Stimulated activated CD8-positive, alpha-beta memory T cell treated with anti-CD3 and anti-CD28 coated beads, Interleukin-7, amount 100 ng/mL, for 4 hours (primary cell): ENCODE measurements around the gene PLCB4.

Experiments used
- DNase-seq, 2 donors: peaks; one replicate each; pipeline ENCODE4 v3.0.0-alpha.2; 2020; ENCODE audit warnings: low read depth in 2 of 2

PLCB4 gene

GRCh38 chr20:9402546-9402945 lies 333.7 kb downstream of the PLCB4 start:
- no peak for DNase-seq

DNA sequence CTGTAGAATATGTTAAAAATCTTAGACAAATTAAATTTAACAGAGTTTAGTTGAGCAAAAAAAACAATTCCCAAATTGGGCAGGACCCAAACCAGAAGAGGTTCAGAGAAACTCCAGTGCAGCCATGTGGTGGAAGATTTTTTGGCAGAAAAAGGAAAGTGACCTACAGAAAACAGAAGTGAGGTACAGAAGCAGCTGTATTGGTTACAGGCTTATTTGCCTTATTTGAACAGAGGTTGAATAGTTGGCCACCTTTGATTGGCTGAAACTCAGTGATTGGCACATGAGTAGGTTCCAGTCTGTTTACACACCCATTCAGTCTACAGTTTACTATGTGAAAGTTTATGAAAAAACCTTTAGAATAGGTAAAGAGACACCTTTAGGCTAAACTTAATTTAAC lies 334.6 kb downstream of the PLCB4 start:
- no peak for DNase-seq

GRCh38 chr20:9407805-9408421 lies 339.0 kb downstream of the PLCB4 start:
- no peak for DNase-seq

GRCh38 chr20:9408422-9409300 lies 339.8 kb downstream of the PLCB4 start:
- DNase-seq = no peak

DNA sequence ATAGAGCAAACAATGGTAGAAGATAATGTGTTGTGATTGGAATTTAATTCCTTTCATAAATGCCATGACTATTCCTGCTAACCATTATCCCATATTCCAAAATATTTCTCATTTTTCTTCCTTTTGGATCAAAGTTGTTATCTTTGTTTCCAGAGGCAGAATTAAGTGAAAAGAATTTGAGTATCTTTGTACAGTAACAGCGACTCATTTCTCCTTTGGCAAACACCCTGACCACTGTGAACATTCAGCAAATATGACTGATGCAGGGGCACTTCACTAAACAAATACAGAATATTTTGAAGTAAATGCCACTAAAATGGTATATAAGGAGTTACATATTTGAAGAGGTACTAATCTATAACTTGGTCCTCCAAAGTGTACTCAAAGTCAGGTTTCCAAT lies 340.5 kb downstream of the PLCB4 start:
- DNase-seq = no peak

- DNase-seq = no peak
Observed at GRCh38 chr20:9409981-9410380, 341.1 kb downstream of the PLCB4 start.

DNA sequence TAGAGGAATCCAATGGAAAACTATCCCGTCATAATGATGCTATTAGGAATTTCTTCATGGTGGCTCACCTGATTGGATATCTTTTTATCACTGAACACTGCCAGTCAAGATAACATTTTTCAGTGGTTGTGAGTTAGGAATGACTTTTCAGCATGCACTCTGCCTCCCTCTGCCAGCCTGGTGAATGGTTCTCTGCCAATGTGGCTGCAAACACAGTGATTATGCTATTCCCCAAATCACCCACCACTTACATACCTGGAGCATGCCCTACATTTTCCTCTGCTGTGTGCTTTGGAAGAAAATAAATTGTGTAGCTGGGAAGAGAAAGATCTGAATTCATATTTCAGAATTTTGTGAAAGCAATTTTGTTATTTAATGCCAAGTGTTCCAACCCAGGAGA lies 342.9 kb downstream of the PLCB4 start:
- DNase-seq = no peak

GRCh38 chr20:9412309-9412708 lies 343.4 kb downstream of the PLCB4 start:
- DNase-seq = no peak

GRCh38 chr20:9413001-9413400 lies 344.1 kb downstream of the PLCB4 start:
- no peak for DNase-seq

DNA sequence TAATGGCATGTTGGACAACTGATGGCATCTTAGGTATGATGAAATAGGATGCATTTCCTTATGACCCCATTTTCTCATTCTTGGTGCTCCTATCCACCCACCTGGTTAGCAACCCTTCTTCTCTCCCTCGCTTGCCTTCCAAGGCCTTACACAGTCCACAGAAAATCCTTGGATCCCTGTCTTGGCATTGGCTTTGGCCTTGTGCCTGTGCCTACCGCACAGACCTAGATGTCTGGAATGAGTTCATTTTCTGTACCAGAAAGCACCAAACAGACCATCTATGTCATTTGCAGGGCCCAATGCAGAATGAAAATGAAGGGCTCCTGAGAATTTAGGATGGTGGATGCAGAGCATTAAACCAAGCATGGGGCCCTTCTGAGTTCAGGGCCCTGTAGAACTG lies 346.5 kb downstream of the PLCB4 start:
- no peak for DNase-seq

- DNase-seq = no peak
Observed at GRCh38 chr20:9416421-9416820, 347.5 kb downstream of the PLCB4 start.

- no peak for DNase-seq
Observed at GRCh38 chr20:9417665-9418064, 348.8 kb downstream of the PLCB4 start.

DNA sequence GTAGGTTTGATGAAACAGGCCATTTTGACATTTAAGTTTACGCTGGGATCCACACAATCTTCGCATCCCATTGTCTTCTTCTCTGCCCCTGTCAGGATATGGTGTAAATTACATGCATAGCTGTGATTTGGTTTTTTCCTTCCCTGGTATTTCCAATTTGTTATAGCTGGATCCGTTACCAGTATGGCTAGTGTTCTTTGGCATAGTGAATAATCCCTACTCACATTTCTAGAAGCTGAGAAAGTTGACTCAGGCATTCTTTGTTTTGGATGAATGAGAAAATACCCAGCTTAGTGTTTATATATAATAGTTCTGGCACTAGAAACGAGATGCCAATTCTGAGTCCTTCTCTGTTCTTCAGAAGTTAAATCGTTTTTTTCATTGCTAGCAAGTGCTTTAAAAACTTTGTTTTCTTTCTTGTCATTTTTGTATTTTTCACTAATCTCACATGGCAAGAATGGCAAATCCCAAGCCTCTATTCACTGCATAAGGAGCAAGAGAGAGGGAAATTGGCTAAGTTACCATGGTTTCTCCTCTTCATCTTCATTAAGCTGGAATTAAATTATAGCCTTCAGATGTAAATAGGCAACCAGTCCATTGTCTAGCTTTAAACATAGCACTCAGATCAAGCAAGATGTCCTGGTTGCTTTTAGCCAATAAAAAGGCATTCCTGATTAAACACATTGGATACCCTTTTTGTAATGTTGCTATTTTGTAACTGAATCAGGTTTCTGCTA lies 353.6 kb downstream of the PLCB4 start:
- DNase-seq = no peak

GRCh38 chr20:9424551-9424950 lies 355.7 kb downstream of the PLCB4 start:
- no peak for DNase-seq

DNA sequence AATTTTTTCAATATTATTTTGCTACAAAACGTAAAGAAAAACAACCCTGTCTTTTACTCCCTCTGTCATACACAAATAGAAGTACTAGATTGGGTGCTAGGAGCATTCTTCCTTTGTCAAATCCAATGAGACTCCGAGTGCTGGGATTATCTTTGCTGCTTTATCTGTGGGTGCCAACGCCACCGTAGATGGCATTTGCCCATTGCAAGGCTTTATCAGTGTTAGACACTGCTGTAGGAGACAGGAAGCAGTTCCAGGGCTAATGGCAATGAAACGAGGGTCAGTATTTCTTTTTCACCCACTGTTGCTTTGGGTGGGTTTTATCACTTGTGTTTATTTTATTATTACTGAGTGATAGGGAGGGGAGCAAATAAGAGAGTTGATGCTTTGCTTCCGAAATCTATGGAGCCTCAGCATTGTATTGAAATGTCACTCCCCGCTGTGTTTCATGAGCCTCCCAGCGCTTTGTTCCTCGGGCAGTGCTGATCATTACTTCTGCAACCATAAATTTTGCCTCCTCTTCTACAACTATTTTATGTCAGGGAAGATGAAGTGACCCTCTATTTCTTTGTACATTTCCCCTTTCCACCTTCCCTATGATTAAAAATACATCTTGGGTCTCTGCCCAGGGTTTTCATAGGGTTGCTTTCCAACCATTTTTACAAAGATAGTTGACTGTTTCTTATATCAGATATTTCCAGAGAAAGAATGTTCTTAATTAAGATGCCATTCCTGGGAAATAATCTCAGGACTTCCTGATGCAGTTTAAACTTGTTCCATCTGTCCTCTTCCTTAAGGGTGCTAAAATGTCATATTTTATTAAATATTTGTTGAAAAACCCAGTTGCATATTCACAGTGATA lies 358.8 kb downstream of the PLCB4 start:
- DNase-seq = no peak

GRCh38 chr20:9428292-9428607 lies 359.4 kb downstream of the PLCB4 start:
- no peak for DNase-seq

GRCh38 chr20:9439806-9440205 lies 370.9 kb downstream of the PLCB4 start:
- no peak for DNase-seq

DNA sequence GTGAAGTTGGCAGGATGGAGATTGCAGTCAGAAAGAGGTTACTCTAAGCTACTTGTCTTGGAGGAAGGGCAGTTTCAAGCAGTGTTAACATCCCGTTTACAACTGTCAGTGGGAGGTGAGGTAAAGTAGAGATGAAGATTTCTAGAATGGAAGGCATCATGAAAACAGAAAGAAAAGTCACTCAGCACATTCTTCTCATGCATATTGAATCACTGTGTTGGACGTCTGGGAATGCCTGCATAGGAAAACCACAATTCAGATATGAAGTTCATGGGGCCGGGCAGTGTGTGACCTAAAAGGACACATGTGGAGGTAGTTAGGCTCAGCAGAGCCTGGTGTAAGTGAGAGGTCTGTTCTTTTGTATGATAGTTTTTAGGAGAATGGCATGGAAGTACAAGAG lies 372.0 kb downstream of the PLCB4 start:
- DNase-seq = no peak

GRCh38 chr20:9441948-9442347 lies 373.1 kb downstream of the PLCB4 start:
- no peak for DNase-seq

GRCh38 chr20:9442858-9443257 lies 374.0 kb downstream of the PLCB4 start:
- no peak for DNase-seq

- no peak for DNase-seq
Observed at GRCh38 chr20:9444921-9445320, 376.0 kb downstream of the PLCB4 start.

DNA sequence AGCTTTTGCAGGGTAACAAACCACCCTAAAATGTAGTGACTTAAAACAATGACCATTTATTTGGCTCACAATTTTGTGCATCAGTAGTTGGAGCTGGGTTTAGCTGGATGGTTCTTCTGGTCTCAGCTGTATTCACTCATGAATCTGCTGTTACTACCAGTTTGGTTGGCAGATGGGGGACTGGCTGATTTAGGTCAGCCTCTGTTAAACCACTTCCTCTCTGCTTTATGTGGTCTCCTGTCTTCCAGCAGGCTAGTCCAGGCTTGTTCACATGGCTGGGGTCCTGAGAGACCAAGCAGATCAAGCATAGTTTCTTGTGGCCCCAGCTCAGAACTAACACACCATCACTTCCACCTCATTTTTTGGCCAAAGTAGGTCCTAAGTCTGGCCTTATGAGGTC lies 378.3 kb downstream of the PLCB4 start:
- no peak for DNase-seq
